Measurements from ENCODE around the gene C17orf67.

DNA sequence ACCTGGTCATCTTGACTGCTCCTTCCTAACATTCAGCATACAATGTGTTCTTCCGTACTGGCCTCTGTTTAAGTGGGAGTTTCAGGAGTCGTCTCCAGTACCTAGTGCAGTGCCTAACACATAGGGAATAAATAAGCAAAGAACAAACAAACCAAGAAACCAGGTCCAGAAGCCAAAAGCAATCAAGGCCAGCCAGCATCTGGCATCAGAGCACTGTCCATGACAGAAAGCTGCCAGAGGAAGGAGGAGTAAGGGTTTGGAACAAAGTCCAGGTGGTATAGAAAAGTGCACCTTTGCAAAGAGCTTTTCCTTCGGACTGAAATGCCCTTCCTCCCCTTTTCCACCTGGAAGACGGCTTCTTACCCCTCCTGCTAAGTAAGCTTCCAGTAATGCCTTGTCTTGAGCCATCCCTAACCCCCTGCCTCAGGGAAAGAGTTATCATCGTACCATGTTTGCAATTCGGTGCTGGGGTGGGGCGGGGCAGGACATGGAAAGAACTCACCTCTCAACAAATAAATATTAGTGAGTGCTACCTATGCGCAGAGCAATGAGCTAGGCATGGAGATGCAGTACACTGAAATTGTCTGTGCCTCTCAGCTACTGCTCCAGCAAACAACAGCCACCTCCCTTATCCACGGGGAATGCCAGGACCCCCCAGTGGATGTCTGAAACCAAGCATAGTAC is 47.6 kb downstream of the C17orf67 start:
- TF ChIP-seq GATA2 (IDR thresholded peaks at IDR 0.05; ENCODE audit: low read depth, low read length) = no peak
- no peak for TF ChIP-seq GATA3 (IDR thresholded peaks at IDR 0.05; ENCODE audit: low read depth, low read length)
